MM.1S (cell line): ENCODE results near the gene PITRM1.

Source experiments
- DNase-seq: peaks from one replicate; pipeline ENCODE4 v3.0.0-alpha.2; 2015
- H2AFZ ChIP-seq: fragments of 300-600 bp; sonication (generic); 2 replicates; pipeline ENCODE4 v1.6.0; 2016; ENCODE audit warnings: antibody characterized with exemption, low read length
- H3F3A ChIP-seq: fragments of 300-600 bp; sonication (generic); 2 replicates; pipeline ENCODE4 v1.6.1; 2016; ENCODE audit warnings: mild to moderate bottlenecking, antibody characterized with exemption, low read length, moderate library complexity, mixed read lengths; ENCODE audit not compliant: insufficient read depth
- H3K27ac ChIP-seq: fragments of 300-600 bp; sonication (generic); 2 replicates; pipeline ENCODE4 v1.5.1; 2016; ENCODE audit warnings: mild to moderate bottlenecking, low read length
- H3K27me3 ChIP-seq: fragments of 300-600 bp; sonication (generic); replicated peaks from 2 replicates; pipeline ENCODE4 v1.6.0; 2016; ENCODE audit warnings: low read length; ENCODE audit not compliant: insufficient read depth
- H3K36me3 ChIP-seq: fragments of 300-600 bp; sonication (generic); replicated peaks from 2 replicates; pipeline ENCODE4 v1.6.1; 2016; ENCODE audit warnings: mild to moderate bottlenecking, low read length, mixed read lengths; ENCODE audit not compliant: insufficient read depth
- H3K4me1 ChIP-seq: fragments of 300-600 bp; sonication (generic); 2 replicates; pipeline ENCODE4 v1.6.1; 2016; ENCODE audit warnings: low read length, mixed read lengths
- H3K4me2 ChIP-seq: fragments of 300-600 bp; sonication (generic); 2 replicates; pipeline ENCODE4 v1.6.0; 2016; ENCODE audit warnings: low read depth, low read length
- H3K4me3 ChIP-seq: fragments of 300-600 bp; sonication (generic); 2 replicates; pipeline ENCODE4 v1.5.1; 2016; ENCODE audit warnings: low read length, mixed read lengths
- H3K79me2 ChIP-seq: fragments of 300-600 bp; sonication (generic); 2 replicates; pipeline ENCODE4 v1.6.1; 2016; ENCODE audit warnings: mixed run types, low read length, mixed read lengths
- H3K9ac ChIP-seq: fragments of 300-600 bp; sonication (generic); 2 replicates; pipeline ENCODE4 v1.6.1; 2016; ENCODE audit warnings: low read length, mixed read lengths
- H3K9me2 ChIP-seq: fragments of 300-600 bp; sonication (generic); replicated peaks from 2 replicates; pipeline ENCODE4 v1.6.1; 2016; ENCODE audit warnings: mild to moderate bottlenecking, low read length, mixed read lengths; ENCODE audit not compliant: insufficient read depth
- H3K9me3 ChIP-seq: fragments of 300-600 bp; sonication (generic); replicated peaks from 2 replicates; pipeline ENCODE4 v1.6.1; 2016; ENCODE audit warnings: mild to moderate bottlenecking, low read length, mixed read lengths; ENCODE audit not compliant: insufficient read depth
- H4K20me1 ChIP-seq: fragments of 300-600 bp; sonication (generic); 2 replicates; pipeline ENCODE4 v1.6.1; 2016; ENCODE audit warnings: mild to moderate bottlenecking, low read length, moderate library complexity, mixed read lengths; ENCODE audit not compliant: insufficient read depth
- CTCF ChIP-seq: fragments of 300-600 bp; sonication (generic); IDR thresholded peaks from 2 replicates; pipeline ENCODE4 v1.5.1; 2016; ENCODE audit warnings: antibody characterized with exemption, low read length, mixed read lengths
- EZH2 ChIP-seq: fragments of 300-600 bp; sonication (generic); optimal IDR thresholded peaks from 2 replicates; pipeline ENCODE3; 2017; ENCODE audit warnings: low read depth, mild to moderate bottlenecking, antibody characterized with exemption, low read length, mixed read lengths
- EZH2phosphoT487 ChIP-seq: fragments of 300-600 bp; sonication (generic); IDR thresholded peaks from 2 replicates; pipeline ENCODE4 v1.6.1; 2018; ENCODE audit warnings: antibody characterized with exemption, low read length

Gene PITRM1

GRCh38 chr10:3123571-3124411 lies 48.8 kb downstream of the PITRM1 start:
- Histone ChIP-seq H2AFZ (no peak overlapping the region), H3K9ac (no peak overlapping the region), H3K36me3 (no peaks in the 10 kb centered on the region), H3K9me3 (no peaks in the 10 kb centered on the region), H4K20me1 (no peaks in the 10 kb centered on the region), H3K27me3 (no peaks in the 10 kb centered on the region), H3K79me2 (no peaks in the 10 kb centered on the region), H3K4me3 (no peak overlapping the region), H3K4me2 (no peak overlapping the region), H3K4me1 (no peaks in the 10 kb centered on the region), H3K27ac (no peak overlapping the region), H3F3A (no peaks in the 10 kb centered on the region), H3K9me2 (no peaks in the 10 kb centered on the region)
- DNase-seq, result no peak
- TF ChIP-seq EZH2phosphoT487 (no peak), EZH2 (no peak), CTCF (no peak)

GRCh38 chr10:3122486-3123205 lies 49.9 kb downstream of the PITRM1 start:
- no peaks in the 10 kb centered on the region for H3K9me2 ChIP-seq
- TF ChIP-seq CTCF (no peak), EZH2phosphoT487 (no peak), EZH2 (no peak)
- no peaks in the 10 kb centered on the region for H3F3A ChIP-seq
- no peaks in the 10 kb centered on the region for H3K27me3 ChIP-seq
- no peak overlapping the region for H3K4me2 ChIP-seq
- no peaks in the 10 kb centered on the region for H4K20me1 ChIP-seq
- H3K4me1 ChIP-seq, result no peaks in the 10 kb centered on the region
- DNase-seq, result no peak
- no peak overlapping the region for H3K9ac ChIP-seq
- H3K36me3 ChIP-seq, result no peaks in the 10 kb centered on the region
- H2AFZ ChIP-seq, result no peak overlapping the region
- H3K27ac ChIP-seq, result no peak overlapping the region
- no peaks in the 10 kb centered on the region for H3K79me2 ChIP-seq
- no peak overlapping the region for H3K4me3 ChIP-seq
- H3K9me3 ChIP-seq, result no peaks in the 10 kb centered on the region

GRCh38 chr10:3122034-3122433 lies 50.5 kb downstream of the PITRM1 start:
- H2AFZ ChIP-seq, result no peak overlapping the region
- no peaks in the 10 kb centered on the region for H3K9me3 ChIP-seq
- no peaks in the 10 kb centered on the region for H4K20me1 ChIP-seq
- H3K9me2 ChIP-seq, result no peaks in the 10 kb centered on the region
- TF ChIP-seq EZH2phosphoT487 (no peak), EZH2 (no peak), CTCF (no peak)
- H3K4me3 ChIP-seq, result no peak overlapping the region
- no peak overlapping the region for H3K27ac ChIP-seq
- H3F3A ChIP-seq, result no peaks in the 10 kb centered on the region
- H3K79me2 ChIP-seq, result no peaks in the 10 kb centered on the region
- no peak overlapping the region for H3K9ac ChIP-seq
- no peak overlapping the region for H3K4me2 ChIP-seq
- H3K36me3 ChIP-seq, result no peaks in the 10 kb centered on the region
- no peak for DNase-seq
- H3K27me3 ChIP-seq, result no peaks in the 10 kb centered on the region
- H3K4me1 ChIP-seq, result no peaks in the 10 kb centered on the region
